KMS-11 (cell line): ENCODE measurements around the gene ZNF699.

Source experiments
- H2AFZ ChIP-seq: fragments of 200-600 bp; sonication (generic); 2 replicates; pipeline ENCODE4 v1.6.1; 2016; ENCODE audit warnings: antibody characterized with exemption, mixed run types, low read depth
- H3K27ac ChIP-seq: fragments of 200-600 bp; sonication (generic); 2 replicates; pipeline ENCODE4 v1.6.1; 2016; ENCODE audit warnings: mild to moderate bottlenecking, mixed run types
- H3K27me3 ChIP-seq: fragments of 200-600 bp; sonication (generic); 2 replicates; pipeline ENCODE4 v1.6.1; 2017; ENCODE audit warnings: mild to moderate bottlenecking, low read depth, mixed run types, moderate library complexity; ENCODE audit not compliant: insufficient read depth
- H3K36me3 ChIP-seq: fragments of 200-600 bp; sonication (generic); 2 replicates; pipeline ENCODE4 v1.6.1; 2017; ENCODE audit warnings: mild to moderate bottlenecking, mixed run types; ENCODE audit not compliant: insufficient read depth
- H3K4me1 ChIP-seq: fragments of 200-600 bp; sonication (generic); 2 replicates; pipeline ENCODE4 v1.6.1; 2016; ENCODE audit warnings: mild to moderate bottlenecking, low read depth, mixed run types; ENCODE audit not compliant: poor library complexity, severe bottlenecking
- H3K4me2 ChIP-seq: fragments of 200-600 bp; sonication (generic); 2 replicates; pipeline ENCODE4 v1.7.0; 2016; ENCODE audit warnings: mild to moderate bottlenecking, mixed run types
- H3K4me3 ChIP-seq: fragments of 200-600 bp; sonication (generic); IDR thresholded peaks from 2 replicates; pipeline ENCODE4 v1.6.1; 2017; ENCODE audit warnings: low read depth, low read length, mixed read lengths; ENCODE audit not compliant: insufficient read depth
- H3K79me2 ChIP-seq: fragments of 200-600 bp; sonication (generic); 2 replicates; pipeline ENCODE4 v1.6.1; 2016; ENCODE audit warnings: low read depth, mixed run types; ENCODE audit not compliant: insufficient read depth
- H3K9ac ChIP-seq: fragments of 200-600 bp; sonication (generic); 2 replicates; pipeline ENCODE4 v1.6.1; 2016; ENCODE audit warnings: mild to moderate bottlenecking, mixed run types
- H4K20me1 ChIP-seq: fragments of 200-600 bp; sonication (generic); 2 replicates; pipeline ENCODE4 v1.6.1; 2016; ENCODE audit warnings: mild to moderate bottlenecking, mixed run types; ENCODE audit not compliant: insufficient read depth
- CTCF ChIP-seq: fragments of 200-600 bp; sonication (generic); conservative IDR thresholded peaks from 2 replicates; pipeline ENCODE4 v1.6.1; 2017; ENCODE audit warnings: low read depth, mild to moderate bottlenecking, antibody characterized with exemption, low read length, moderate library complexity, mixed read lengths

ZNF699 gene

GRCh38 chr19:9251236-9251635 lies 58.4 kb downstream of the ZNF699 start:
- no peaks in the 10 kb centered on the region for H3K27me3 ChIP-seq
- H3K36me3 ChIP-seq = no peaks in the 10 kb centered on the region
- no peak for TF ChIP-seq CTCF
- no peaks in the 10 kb centered on the region for H4K20me1 ChIP-seq
- no peak overlapping the region for H3K4me2 ChIP-seq
- no peak overlapping the region for H3K27ac ChIP-seq
- H3K4me1 ChIP-seq = no peaks in the 10 kb centered on the region
- no peak overlapping the region for H2AFZ ChIP-seq
- H3K4me3 ChIP-seq = no peak overlapping the region
- H3K79me2 ChIP-seq = no peaks in the 10 kb centered on the region
- H3K9ac ChIP-seq = no peak overlapping the region

GRCh38 chr19:9250630-9251029 lies 59.0 kb downstream of the ZNF699 start, which contains the start of gene OR7E24:
TSS of gene OR7E24 (plus strand) at chr19:9250930. CDS start at chr19:9251044, 114 bp downstream.
- Histone ChIP-seq H3K36me3 (no peaks in the 10 kb centered on the region), H3K27me3 (no peaks in the 10 kb centered on the region), H3K4me1 (no peaks in the 10 kb centered on the region), H3K27ac (no peak within 1 kb of the TSS), H3K4me2 (no peak within 1 kb of the TSS), H2AFZ (no peak within 1 kb of the TSS), H4K20me1 (no peaks in the 10 kb centered on the region), H3K4me3 (no peak within 1 kb of the TSS), H3K9ac (no peak within 1 kb of the TSS), H3K79me2 (no peaks in the 10 kb centered on the region)
- no peak for TF ChIP-seq CTCF
